ENCODE measurements around the gene AOPEP.

DNA sequence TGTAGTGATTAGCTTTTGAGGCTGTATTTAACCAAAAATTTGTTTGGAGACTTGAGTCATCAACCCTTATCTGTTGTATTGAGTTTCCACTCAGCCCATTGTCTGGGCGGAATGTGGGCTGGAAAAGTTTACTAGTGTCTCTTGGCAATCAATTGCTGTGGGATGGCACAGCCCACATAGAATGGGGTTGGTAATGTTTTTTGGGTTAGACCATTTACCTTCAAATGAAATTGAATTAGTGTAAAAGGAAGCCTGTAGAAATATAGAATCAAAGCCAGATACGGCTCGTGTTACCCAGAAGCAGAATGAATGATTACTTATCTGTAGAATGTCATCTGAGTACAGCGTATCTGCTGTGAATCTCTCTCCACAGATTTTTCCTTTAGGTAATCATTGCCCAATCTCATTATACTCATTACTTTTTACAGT, 142.9 kb downstream of the AOPEP start:
- no peak for TF ChIP-seq SPI1 (IDR thresholded peaks at IDR 0.05; ENCODE audit: low read depth, low read length)
- TF ChIP-seq POLR2A (IDR thresholded peaks at IDR 0.05; ENCODE audit: low read depth, low read length), result no peak

Data from GM12891 (cell line).